ENCODE measurements around the gene NUCB1.

NUCB1 gene

DNA sequence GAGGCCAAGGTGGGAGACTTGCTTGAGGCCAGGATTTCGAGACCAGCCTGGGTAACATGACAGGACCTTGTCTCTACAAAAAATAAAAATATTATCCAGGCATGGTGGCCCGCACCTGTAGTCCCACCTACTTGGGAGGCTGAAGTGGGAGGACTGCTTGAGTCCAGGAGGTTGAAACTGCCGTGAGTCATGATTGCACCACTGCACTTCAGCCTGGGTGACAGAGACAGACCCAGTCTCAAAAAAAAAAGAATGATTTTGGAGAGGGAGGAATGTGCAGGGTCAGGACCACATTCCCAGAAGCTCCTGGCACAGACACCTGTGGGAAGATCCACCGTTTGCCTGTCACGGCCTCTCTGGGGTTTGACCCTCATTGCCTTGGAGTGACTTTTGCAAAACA lies 45.3 kb downstream of the NUCB1 start:
- no peak overlapping the region for H3K4me2 ChIP-seq (ENCODE audit: low read length)
- H3K27me3 ChIP-seq (ENCODE audit: control insufficient read depth, insufficient read depth, low read length) = no peaks in the 10 kb centered on the region
- TF ChIP-seq, protein P1, sequence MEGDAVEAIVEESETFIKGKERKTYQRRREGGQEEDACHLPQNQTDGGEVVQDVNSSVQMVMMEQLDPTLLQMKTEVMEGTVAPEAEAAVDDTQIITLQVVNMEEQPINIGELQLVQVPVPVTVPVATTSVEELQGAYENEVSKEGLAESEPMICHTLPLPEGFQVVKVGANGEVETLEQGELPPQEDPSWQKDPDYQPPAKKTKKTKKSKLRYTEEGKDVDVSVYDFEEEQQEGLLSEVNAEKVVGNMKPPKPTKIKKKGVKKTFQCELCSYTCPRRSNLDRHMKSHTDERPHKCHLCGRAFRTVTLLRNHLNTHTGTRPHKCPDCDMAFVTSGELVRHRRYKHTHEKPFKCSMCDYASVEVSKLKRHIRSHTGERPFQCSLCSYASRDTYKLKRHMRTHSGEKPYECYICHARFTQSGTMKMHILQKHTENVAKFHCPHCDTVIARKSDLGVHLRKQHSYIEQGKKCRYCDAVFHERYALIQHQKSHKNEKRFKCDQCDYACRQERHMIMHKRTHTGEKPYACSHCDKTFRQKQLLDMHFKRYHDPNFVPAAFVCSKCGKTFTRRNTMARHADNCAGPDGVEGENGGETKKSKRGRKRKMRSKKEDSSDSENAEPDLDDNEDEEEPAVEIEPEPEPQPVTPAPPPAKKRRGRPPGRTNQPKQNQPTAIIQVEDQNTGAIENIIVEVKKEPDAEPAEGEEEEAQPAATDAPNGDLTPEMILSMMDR (IDR thresholded peaks at IDR 0.05) = no peak
- H3K36me3 ChIP-seq (ENCODE audit: control insufficient read depth, insufficient read depth, low read length) = no peaks in the 10 kb centered on the region
- no peak overlapping the region for H3K4me3 ChIP-seq (ENCODE audit: low read depth, low read length)
- H3K9me3 ChIP-seq (ENCODE audit: control insufficient read depth, low read length) = no peaks in the 10 kb centered on the region
- H3K9ac ChIP-seq = no peak overlapping the region
- no peak overlapping the region for H3K27ac ChIP-seq
- H3K79me2 ChIP-seq = no peaks in the 10 kb centered on the region
- H3K4me1 ChIP-seq = no peaks in the 10 kb centered on the region
- H2AFZ ChIP-seq = no peak overlapping the region

DNA sequence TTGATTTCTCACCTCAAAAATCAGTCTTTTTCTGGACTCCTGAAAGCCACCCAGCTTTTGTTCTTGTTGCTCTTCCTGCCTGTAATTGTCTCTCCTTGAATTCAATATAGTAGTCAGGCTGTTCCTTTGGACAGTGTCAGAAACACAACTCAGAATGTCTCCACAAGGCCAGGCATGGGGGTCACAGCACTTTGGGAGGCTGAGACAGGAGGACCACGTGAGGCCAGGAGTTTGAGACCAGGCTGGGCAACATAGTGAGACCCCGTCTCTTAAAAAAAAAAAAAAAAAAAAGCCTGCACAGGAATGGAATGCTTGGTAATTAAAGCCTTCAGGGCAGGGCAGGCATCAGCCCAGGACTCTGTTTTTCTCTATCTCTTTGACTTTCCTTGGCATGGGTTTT lies 45.7 kb downstream of the NUCB1 start:
- no peaks in the 10 kb centered on the region for H3K4me1 ChIP-seq
- no peak overlapping the region for H3K27ac ChIP-seq
- H3K4me3 ChIP-seq (ENCODE audit: low read depth, low read length) = no peak overlapping the region
- no peak overlapping the region for H3K4me2 ChIP-seq (ENCODE audit: low read length)
- H3K9ac ChIP-seq = no peak overlapping the region
- no peaks in the 10 kb centered on the region for H3K79me2 ChIP-seq
- no peaks in the 10 kb centered on the region for H3K9me3 ChIP-seq (ENCODE audit: control insufficient read depth, low read length)
- no peaks in the 10 kb centered on the region for H3K36me3 ChIP-seq (ENCODE audit: control insufficient read depth, insufficient read depth, low read length)
- TF ChIP-seq, protein P1 (IDR thresholded peaks at IDR 0.05) = no peak
- H2AFZ ChIP-seq = no peak overlapping the region
- no peaks in the 10 kb centered on the region for H3K27me3 ChIP-seq (ENCODE audit: control insufficient read depth, insufficient read depth, low read length)

DNA sequence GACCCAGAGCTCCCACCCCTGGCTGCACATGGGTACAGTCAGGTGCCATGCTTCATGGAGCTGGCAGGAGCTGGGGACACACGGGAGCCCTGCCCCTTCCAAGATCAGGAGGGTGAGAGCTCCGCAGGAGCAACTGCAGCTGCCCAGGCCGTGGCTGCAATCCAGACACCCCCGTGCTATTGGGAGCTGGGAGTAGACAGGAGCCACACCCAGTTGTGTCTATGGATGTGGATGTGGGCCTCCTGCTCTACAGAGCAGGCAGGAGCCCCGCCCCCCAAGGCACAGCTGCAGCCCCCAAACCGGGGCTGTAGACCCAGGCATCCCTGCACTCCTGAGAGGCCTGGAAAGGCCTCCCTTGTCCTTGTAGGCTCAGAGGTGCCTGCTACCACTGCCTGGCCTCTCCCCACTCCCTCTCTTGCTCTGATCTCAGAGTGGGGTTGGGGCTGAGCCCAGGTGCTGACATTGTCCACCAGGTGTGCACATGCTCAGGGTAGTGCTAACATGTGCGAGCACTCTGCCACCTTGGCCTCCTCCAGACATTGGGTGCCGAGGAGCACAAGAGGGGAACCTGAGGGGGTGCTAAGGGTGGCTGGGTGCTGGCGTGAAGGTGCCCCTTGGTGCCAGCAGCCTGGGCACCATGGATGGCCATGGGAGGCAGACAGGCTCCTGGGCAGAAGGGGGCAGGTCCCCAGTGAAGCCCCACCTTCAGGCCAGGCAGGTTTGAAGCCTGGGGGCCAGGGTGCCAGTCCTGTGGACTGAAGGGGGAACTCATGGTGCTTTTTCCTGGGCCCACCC lies 46.5 kb downstream of the NUCB1 start:
- no peaks in the 10 kb centered on the region for H3K36me3 ChIP-seq (ENCODE audit: control insufficient read depth, insufficient read depth, low read length)

DNA sequence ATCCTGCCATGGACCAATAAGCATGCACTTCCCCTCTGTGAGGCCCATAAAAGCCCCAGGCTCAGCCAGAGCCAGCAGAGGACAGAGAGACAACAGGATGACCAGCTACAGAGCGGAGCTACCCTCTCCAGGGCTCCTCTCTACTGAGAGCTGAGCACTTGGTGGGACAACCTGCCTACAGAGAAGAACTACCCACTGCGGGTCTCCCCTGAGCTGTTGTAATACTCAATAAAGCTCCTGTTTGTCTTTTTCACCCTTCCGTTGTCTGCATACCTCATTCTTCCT lies 47.1 kb downstream of the NUCB1 start:
- H3K9ac ChIP-seq = no peak overlapping the region
- no peak overlapping the region for H3K27ac ChIP-seq
- no peaks in the 10 kb centered on the region for H3K4me1 ChIP-seq
- no peaks in the 10 kb centered on the region for H3K9me3 ChIP-seq (ENCODE audit: control insufficient read depth, low read length)
- TF ChIP-seq, protein P1 (IDR thresholded peaks at IDR 0.05) = no peak
- H3K27me3 ChIP-seq (ENCODE audit: control insufficient read depth, insufficient read depth, low read length) = no peaks in the 10 kb centered on the region
- H3K79me2 ChIP-seq = no peaks in the 10 kb centered on the region
- H3K36me3 ChIP-seq (ENCODE audit: control insufficient read depth, insufficient read depth, low read length) = no peaks in the 10 kb centered on the region
- no peak overlapping the region for H3K4me2 ChIP-seq (ENCODE audit: low read length)
- H3K4me3 ChIP-seq (ENCODE audit: low read depth, low read length) = no peak overlapping the region
- no peak overlapping the region for H2AFZ ChIP-seq

More for the DNA sequence above, 46.5 kb downstream of the NUCB1 start:
- H3K27ac ChIP-seq = no peak overlapping the region
- H2AFZ ChIP-seq = no peak overlapping the region
- H3K9me3 ChIP-seq (ENCODE audit: control insufficient read depth, low read length) = no peaks in the 10 kb centered on the region
- H3K4me1 ChIP-seq = no peaks in the 10 kb centered on the region
- TF ChIP-seq, protein P1 (IDR thresholded peaks at IDR 0.05) = no peak
- H3K27me3 ChIP-seq (ENCODE audit: control insufficient read depth, insufficient read depth, low read length) = no peaks in the 10 kb centered on the region
- H3K79me2 ChIP-seq = no peaks in the 10 kb centered on the region
- no peak overlapping the region for H3K4me3 ChIP-seq (ENCODE audit: low read depth, low read length)
- no peak overlapping the region for H3K4me2 ChIP-seq (ENCODE audit: low read length)
- no peak overlapping the region for H3K9ac ChIP-seq

DNA sequence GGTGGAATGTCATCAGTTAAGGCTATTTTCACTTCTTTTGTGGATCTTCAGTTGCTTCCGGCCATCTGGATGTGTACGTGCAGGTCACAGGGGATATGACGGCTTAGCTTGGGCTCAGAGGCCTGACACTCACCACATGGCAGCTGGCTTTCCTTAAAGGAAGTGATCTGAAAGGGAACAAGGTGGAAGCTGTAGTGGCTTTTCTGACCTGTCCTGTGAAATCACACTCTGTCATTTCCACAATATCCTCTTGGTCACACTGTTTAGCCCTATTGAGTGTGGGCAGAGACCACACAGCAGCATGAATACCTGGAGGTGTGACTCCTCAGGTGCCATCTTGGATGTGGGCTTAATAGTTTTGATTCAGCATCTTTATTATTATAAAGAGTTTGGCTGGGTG lies 50.0 kb downstream of the NUCB1 start:
- Histone ChIP-seq H3K36me3 (ENCODE audit: control insufficient read depth, insufficient read depth, low read length) (no peaks in the 10 kb centered on the region), H2AFZ (no peak overlapping the region), H3K9me3 (ENCODE audit: control insufficient read depth, low read length) (no peaks in the 10 kb centered on the region), H3K4me2 (ENCODE audit: low read length) (no peak overlapping the region), H3K4me3 (ENCODE audit: low read depth, low read length) (no peak overlapping the region), H3K27ac (no peak overlapping the region), H3K4me1 (no peaks in the 10 kb centered on the region), H3K79me2 (no peaks in the 10 kb centered on the region), H3K27me3 (ENCODE audit: control insufficient read depth, insufficient read depth, low read length) (no peaks in the 10 kb centered on the region), H3K9ac (no peak overlapping the region)
- TF ChIP-seq, protein P1 (IDR thresholded peaks at IDR 0.05) = no peak
